Mucosa of stomach (tissue), 1 donor: ENCODE measurements around the gene TSSC4.
A peak's percentile ranks its signal among the peaks of the same experiment; 100 is the strongest.

ENCODE experiments used
- H3K27me3 ChIP-seq: one replicate; pipeline ENCODE4 v1.7.0; 2013; ENCODE audit warnings: mild to moderate bottlenecking, low read length; ENCODE audit not compliant: control insufficient read depth, insufficient read depth
- H3K36me3 ChIP-seq: one replicate; pipeline ENCODE4 v1.7.0; 2013; ENCODE audit warnings: low read length; ENCODE audit not compliant: control insufficient read depth, insufficient read depth
- H3K4me1 ChIP-seq: one replicate; pipeline ENCODE4 v1.7.0; 2013; ENCODE audit warnings: mild to moderate bottlenecking, low read length; ENCODE audit not compliant: control insufficient read depth, insufficient read depth
- H3K4me3 ChIP-seq: one replicate; pipeline ENCODE4 v1.7.0; 2013; ENCODE audit warnings: low read length
- H3K9ac ChIP-seq: one replicate; pipeline ENCODE4 v1.7.0; 2013; ENCODE audit warnings: mild to moderate bottlenecking, low read length, moderate library complexity
- H3K9me3 ChIP-seq: one replicate; pipeline ENCODE4 v1.7.0; 2013; ENCODE audit warnings: mild to moderate bottlenecking, low read length, moderate library complexity; ENCODE audit not compliant: control insufficient read depth
- donor health status: Pancreatic carcinoma.

TSSC4 gene

GRCh38 chr11:2382936-2383851 is 17.4 kb upstream of the TSSC4 start:
- Histone ChIP-seq H3K4me1 (peaks cover 69% of the 10 kb centered on the region), H3K4me3 (no peak overlapping the region)

GRCh38 chr11:2383852-2384804 is 16.4 kb upstream of the TSSC4 start:
- no peak overlapping the region for H3K4me3 ChIP-seq
- H3K4me1 ChIP-seq = peaks cover 69% of the 10 kb centered on the region
- no peaks in the 10 kb centered on the region for H3K27me3 ChIP-seq
- no peak overlapping the region for H3K9ac ChIP-seq
- peaks cover 4% of the 10 kb centered on the region for H3K36me3 ChIP-seq
- no peaks in the 10 kb centered on the region for H3K9me3 ChIP-seq

More at GRCh38 chr11:2382936-2383851, 17.4 kb upstream of the TSSC4 start:
- Histone ChIP-seq H3K9me3 (no peaks in the 10 kb centered on the region), H3K9ac (peak overlapping the region; percentile 9), H3K27me3 (no peaks in the 10 kb centered on the region), H3K36me3 (no peaks in the 10 kb centered on the region)

GRCh38 chr11:2385156-2386151 is 15.1 kb upstream of the TSSC4 start:
- Histone ChIP-seq H3K27me3 (no peaks in the 10 kb centered on the region), H3K4me1 (peaks cover 67% of the 10 kb centered on the region), H3K9ac (no peak overlapping the region), H3K4me3 (no peak overlapping the region), H3K9me3 (no peaks in the 10 kb centered on the region), H3K36me3 (peaks cover 4% of the 10 kb centered on the region)

- Histone ChIP-seq H3K4me3 (no peak overlapping the region), H3K27me3 (no peaks in the 10 kb centered on the region), H3K4me1 (peaks cover 66% of the 10 kb centered on the region), H3K9ac (no peak overlapping the region), H3K9me3 (no peaks in the 10 kb centered on the region), H3K36me3 (peaks cover 4% of the 10 kb centered on the region)
Observed at GRCh38 chr11:2386591-2386990, 14.0 kb upstream of the TSSC4 start.

- Histone ChIP-seq H3K27me3 (no peaks in the 10 kb centered on the region), H3K9ac (no peak overlapping the region), H3K4me1 (peaks cover 58% of the 10 kb centered on the region), H3K9me3 (no peaks in the 10 kb centered on the region), H3K4me3 (no peak overlapping the region), H3K36me3 (peaks cover 4% of the 10 kb centered on the region)
Observed at GRCh38 chr11:2387266-2387987, 13.1 kb upstream of the TSSC4 start.

- H3K9ac ChIP-seq = no peak overlapping the region
Observed at GRCh38 chr11:2388431-2389376, 11.8 kb upstream of the TSSC4 start.

GRCh38 chr11:2389377-2390026 is 11.0 kb upstream of the TSSC4 start:
- Histone ChIP-seq H3K4me3 (no peak overlapping the region), H3K4me1 (peaks cover 41% of the 10 kb centered on the region), H3K9ac (no peak overlapping the region), H3K36me3 (peaks cover 4% of the 10 kb centered on the region), H3K9me3 (no peaks in the 10 kb centered on the region), H3K27me3 (no peaks in the 10 kb centered on the region)

More at GRCh38 chr11:2388431-2389376, 11.8 kb upstream of the TSSC4 start:
- peaks cover 45% of the 10 kb centered on the region for H3K4me1 ChIP-seq
- H3K36me3 ChIP-seq = peaks cover 4% of the 10 kb centered on the region
- H3K27me3 ChIP-seq = no peaks in the 10 kb centered on the region
- no peaks in the 10 kb centered on the region for H3K9me3 ChIP-seq
- no peak overlapping the region for H3K4me3 ChIP-seq

- H3K9ac ChIP-seq = no peak overlapping the region
- H3K4me3 ChIP-seq = no peak overlapping the region
- H3K36me3 ChIP-seq = peaks cover 4% of the 10 kb centered on the region
- H3K27me3 ChIP-seq = no peaks in the 10 kb centered on the region
- peaks cover 34% of the 10 kb centered on the region for H3K4me1 ChIP-seq
- no peaks in the 10 kb centered on the region for H3K9me3 ChIP-seq
Observed at GRCh38 chr11:2390091-2390724, 10.3 kb upstream of the TSSC4 start.

GRCh38 chr11:2390725-2391151 is 9.8 kb upstream of the TSSC4 start:
- no peak overlapping the region for H3K9ac ChIP-seq

More at GRCh38 chr11:2390725-2391151, 9.8 kb upstream of the TSSC4 start:
- Histone ChIP-seq H3K9me3 (no peaks in the 10 kb centered on the region), H3K4me3 (no peak overlapping the region), H3K27me3 (no peaks in the 10 kb centered on the region), H3K36me3 (peaks cover 4% of the 10 kb centered on the region), H3K4me1 (peaks cover 30% of the 10 kb centered on the region)
